CD4-positive, alpha-beta T cell treated with Interleukin-6 for 4 hours (primary cell): ENCODE results near the gene CAMTA1.
"Not testable (repeated sequence)": the region's sequence is repeated elsewhere in the genome, so short reads cannot be mapped to it uniquely, and the experiment has no call there.

ENCODE experiments used
- DNase-seq: peaks from one replicate; pipeline ENCODE4 v3.0.0-alpha.2; 2020; ENCODE audit warnings: mixed read lengths

Gene CAMTA1

DNA sequence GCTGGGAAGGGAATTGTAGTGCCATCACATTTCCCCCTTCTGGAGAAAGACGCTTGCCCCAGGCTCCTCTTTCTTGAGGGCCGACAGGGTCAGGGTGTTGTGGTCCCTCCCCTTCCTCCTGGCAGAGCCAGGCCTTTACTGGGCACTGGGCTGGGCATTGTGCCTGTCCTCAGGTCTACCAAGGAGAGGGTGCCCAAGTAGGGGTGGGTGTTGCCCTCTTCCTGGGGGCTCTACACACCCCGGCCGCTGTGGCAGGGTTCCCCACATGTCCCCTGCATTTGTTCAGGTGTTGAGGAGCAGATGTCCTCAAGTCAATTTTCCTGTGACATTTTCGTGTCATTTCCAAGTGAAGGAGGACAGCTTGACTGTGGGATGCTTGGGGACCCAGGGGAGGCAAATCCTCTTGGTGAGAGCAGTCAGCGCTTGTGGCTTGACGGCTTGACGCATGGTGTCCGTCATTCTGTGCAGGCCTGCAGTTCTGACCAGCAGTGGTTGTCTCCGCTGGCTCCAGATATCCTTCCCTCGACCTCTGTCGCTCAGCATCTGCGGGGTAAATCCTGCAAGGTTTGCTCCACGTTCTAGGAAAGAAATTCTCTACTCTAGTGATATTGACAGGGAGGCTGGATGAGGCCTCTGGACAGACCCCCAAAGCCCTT is 804.0 kb downstream of the CAMTA1 start:
- DNase-seq: no peak

GRCh38 chr1:7589774-7590425 is 804.6 kb downstream of the CAMTA1 start:
- DNase-seq: no peak

GRCh38 chr1:7590426-7590790 is 805.2 kb downstream of the CAMTA1 start:
- DNase-seq: no peak

DNA sequence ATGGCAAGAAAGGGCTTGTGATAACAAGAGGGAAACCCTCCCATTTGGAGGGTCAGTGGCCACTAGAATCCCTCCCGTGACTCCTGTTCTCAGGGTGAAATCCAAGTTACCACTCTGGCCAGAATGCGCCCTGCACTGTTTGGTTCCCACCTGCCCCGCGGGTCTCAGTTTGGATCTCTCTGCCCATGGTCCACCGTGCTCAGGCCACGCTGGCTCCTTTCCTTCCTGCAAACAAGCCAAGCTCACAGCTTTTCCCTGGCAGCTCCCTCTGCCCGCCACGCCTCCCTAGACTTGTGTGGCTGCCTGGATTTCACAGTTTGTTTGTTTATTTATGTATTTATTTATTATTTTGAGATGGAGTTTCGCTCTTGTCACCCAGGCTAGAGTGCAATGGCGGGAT is 806.3 kb downstream of the CAMTA1 start:
- no peak for DNase-seq

- no peak for DNase-seq
These were observed 807.0 kb downstream of the CAMTA1 start for GRCh38 chr1:7592120-7592798.

GRCh38 chr1:7594002-7594713 is 808.9 kb downstream of the CAMTA1 start:
- no peak for DNase-seq

- no peak for DNase-seq
These were observed 809.6 kb downstream of the CAMTA1 start for GRCh38 chr1:7594714-7595295.

DNA sequence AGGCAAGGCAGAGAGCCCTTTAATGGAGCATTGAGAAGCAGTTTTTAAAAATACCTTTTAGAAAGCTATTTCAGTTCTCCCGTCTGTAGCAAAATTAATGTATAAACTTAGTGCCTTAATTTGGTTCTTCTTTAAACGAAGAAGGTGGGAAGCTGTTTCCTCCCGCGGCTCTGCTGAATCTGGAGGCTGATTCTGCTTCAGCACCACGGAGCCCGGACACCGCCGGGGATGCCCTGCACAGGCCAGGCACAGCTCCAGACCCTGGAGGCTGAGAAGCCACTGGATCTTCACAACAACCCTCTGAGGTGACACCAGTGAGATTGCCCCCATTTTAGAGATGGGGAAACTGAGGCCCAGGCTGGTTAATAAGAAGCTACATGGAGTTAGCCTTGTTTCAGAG is 810.1 kb downstream of the CAMTA1 start:
- DNase-seq: no peak

DNA sequence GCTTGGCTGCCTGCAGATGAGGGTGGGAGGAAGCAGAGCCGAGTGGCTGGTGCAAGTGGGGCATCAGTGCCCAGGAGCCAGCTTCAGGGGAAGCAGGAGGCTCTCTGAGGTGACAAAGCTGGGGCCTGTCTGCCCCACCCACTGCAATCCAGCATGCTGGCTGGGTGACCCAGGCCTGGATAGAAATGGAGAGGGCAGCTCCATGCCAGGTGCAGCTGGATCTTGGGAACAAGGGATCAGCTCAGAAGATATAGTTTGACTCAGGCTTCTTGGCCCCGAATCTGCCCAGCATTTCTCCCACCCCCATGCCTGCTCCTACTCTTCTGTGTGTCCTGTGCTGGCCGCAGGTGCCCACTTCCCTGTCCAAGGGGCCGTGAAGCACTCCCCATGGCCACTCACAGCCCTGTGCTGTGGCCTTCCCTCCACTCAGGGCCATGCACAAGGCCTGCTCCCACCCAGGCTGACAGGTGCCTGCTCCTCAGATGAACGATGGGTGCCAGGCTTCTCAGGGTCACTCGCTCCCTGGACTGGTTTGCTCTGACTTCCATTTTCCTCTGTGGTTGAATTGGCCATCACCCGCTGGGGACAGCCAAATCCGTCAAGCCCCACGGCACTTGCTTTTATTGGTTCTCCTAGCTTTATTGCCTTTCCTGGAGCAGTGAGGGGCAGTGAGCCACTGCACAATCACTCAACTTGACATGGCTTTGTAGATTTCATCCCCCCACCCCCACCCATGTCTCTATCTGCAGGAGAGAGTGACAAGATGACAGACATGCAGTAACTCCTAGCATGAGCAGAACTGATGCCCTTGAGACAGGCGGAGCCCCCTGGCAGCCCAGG is 811.1 kb downstream of the CAMTA1 start:
- DNase-seq: no peak

- not testable (repeated sequence) for DNase-seq
These were observed 812.8 kb downstream of the CAMTA1 start for GRCh38 chr1:7598058-7598457.

DNA sequence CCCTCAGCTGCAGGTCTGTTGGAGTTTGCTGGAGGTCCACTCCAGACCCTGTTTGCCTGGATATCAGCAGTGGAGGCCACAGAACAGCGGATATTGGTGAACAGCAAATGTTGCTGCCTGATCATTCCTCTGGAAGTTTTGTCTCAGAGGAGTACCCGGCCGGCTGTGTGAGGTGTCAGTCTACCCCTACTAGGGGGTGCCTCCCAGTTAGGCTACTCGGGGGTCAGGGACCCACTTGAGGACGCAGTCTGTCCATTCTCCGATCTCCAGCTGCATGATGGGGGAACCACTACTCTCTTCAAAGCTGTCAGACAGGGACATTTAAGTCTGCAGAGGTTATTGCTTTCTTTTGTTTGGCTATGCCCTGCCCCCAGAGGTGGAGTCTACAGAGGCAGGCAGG is 819.7 kb downstream of the CAMTA1 start:
- DNase-seq: not testable (repeated sequence)

DNA sequence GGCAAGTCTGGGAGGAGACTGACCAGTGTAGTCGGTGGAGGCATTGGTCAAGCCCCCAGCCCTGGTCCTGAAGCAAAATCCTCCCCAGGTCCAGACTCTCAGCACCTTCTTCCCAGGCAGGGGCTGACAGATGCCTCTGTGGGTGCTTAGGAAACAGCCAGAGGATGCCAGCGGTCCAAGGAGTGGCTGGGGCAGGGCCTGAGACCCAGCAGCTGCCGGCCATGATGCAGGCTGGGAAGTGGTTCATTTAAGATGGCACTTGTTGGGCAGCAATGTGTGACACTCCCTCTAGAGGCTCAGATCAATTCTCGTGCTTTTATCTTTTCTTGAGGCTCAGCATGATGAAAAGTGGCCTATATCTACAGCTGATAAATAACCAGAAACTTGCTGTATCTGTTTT is 820.8 kb downstream of the CAMTA1 start:
- DNase-seq: no peak

GRCh38 chr1:7607097-7607496 is 821.8 kb downstream of the CAMTA1 start:
- no peak for DNase-seq

GRCh38 chr1:7608628-7609305 is 823.5 kb downstream of the CAMTA1 start:
- no peak for DNase-seq

GRCh38 chr1:7609311-7609994 is 824.2 kb downstream of the CAMTA1 start:
- no peak for DNase-seq

GRCh38 chr1:7610106-7610731 is 825.0 kb downstream of the CAMTA1 start:
- DNase-seq: no peak

DNA sequence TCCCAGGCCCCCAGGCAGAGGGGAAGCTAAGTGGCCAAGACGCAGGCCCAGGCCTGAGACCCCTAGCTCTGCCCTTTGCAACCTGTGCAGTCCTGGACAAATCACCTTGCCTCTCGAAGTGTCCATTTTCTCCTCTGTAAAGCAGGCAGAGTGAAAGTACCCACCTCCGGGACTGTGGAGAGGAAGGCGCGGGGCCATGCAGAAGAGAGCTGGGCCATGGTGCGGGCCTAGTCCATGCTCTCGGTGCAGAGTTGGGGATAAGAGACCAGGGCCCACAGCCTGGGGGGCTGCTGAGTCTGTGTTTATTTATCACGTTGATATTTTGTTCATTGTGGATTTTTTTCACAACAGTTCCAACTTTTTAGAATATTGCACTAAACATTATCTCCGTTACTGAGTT is 825.7 kb downstream of the CAMTA1 start:
- no peak for DNase-seq

- no peak for DNase-seq
These were observed 826.3 kb downstream of the CAMTA1 start for GRCh38 chr1:7611421-7612010.

GRCh38 chr1:7613106-7613850 is 828.0 kb downstream of the CAMTA1 start:
- DNase-seq: no peak

- DNase-seq: no peak
These were observed 828.6 kb downstream of the CAMTA1 start for GRCh38 chr1:7613851-7614205.
